AG10803 (cell line): ENCODE results near the gene TM7SF2.
"Not testable (repeated sequence)": the region's sequence is repeated elsewhere in the genome, so short reads cannot be mapped to it uniquely, and the experiment has no call there.

ENCODE experiments used
- DNase-seq: peaks from one replicate; pipeline ENCODE4 v3.0.0; 2010; ENCODE audit warnings: low read depth
- H3K4me3 ChIP-seq: 2 replicates; pipeline ENCODE4 v1.5.1; 2011; ENCODE audit warnings: mild to moderate bottlenecking, low read length, control low read depth
- TF ChIP-seq, protein P1 (sequence below): conservative IDR thresholded peaks from 2 replicates; pipeline ENCODE4 v1.5.1; 2011; ENCODE audit warnings: mild to moderate bottlenecking, low read length, control low read depth, inconsistent platforms

Gene TM7SF2

DNA sequence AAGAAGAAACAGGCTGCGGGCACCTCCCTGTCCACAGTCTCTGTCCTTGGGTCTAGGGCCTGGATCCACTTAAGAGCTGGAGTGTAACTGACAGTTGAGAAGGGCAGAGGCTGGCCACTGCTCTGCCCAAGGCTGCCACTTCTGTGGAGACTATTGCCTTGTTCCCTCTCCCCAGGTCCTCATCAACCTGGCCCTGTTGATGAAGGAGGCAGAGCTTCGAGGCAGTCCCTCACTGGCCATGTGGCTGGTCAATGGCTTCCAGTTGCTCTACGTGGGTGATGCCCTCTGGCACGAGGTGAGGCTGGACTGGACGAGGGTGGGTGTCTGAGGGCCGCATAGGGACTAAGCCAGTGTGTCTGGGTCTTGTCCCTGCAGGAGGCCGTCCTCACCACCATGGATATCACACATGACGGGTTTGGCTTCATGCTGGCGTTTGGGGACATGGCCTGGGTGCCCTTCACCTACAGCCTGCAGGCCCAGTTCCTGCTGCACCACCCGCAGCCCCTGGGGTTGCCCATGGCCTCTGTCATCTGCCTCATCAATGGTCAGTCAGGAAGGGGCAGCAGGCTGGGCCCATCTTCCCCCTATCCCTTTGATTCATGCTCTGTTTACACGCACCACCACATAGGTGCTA is 3.0 kb downstream of the TM7SF2 start:
- no peak for DNase-seq
- H3K4me3 ChIP-seq, result no peak overlapping the region
- TF ChIP-seq, protein P1, sequence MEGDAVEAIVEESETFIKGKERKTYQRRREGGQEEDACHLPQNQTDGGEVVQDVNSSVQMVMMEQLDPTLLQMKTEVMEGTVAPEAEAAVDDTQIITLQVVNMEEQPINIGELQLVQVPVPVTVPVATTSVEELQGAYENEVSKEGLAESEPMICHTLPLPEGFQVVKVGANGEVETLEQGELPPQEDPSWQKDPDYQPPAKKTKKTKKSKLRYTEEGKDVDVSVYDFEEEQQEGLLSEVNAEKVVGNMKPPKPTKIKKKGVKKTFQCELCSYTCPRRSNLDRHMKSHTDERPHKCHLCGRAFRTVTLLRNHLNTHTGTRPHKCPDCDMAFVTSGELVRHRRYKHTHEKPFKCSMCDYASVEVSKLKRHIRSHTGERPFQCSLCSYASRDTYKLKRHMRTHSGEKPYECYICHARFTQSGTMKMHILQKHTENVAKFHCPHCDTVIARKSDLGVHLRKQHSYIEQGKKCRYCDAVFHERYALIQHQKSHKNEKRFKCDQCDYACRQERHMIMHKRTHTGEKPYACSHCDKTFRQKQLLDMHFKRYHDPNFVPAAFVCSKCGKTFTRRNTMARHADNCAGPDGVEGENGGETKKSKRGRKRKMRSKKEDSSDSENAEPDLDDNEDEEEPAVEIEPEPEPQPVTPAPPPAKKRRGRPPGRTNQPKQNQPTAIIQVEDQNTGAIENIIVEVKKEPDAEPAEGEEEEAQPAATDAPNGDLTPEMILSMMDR, result no peak

DNA sequence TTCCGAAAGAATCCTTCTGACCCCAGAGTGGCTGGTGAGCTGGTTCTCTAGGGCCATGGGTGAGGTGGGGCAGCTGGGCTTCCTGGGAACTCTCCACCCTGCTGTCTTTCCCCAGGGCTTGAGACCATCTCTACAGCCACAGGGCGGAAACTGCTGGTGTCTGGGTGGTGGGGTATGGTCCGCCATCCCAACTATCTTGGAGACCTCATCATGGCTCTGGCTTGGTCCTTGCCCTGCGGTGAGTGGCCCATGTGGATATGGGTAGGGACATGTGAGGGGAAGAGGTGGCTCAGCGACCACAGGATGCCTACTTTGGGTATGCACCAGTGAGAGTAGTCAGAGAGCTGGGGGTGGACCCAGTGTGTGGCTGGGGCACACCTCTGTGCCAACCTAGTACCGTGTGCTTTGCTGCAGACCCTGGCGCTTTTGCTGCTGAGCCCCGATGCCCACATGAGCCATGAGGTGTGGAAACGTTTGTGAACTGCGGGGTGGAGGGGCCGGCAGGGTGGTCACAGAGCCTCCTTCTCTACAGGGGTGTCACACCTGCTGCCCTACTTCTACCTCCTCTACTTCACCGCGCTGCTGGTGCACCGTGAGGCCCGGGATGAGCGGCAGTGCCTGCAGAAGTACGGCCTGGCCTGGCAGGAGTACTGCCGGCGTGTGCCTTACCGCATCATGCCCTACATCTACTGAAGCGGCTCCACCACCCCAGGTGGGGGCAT is 3.9 kb downstream of the TM7SF2 start:
- H3K4me3 ChIP-seq, result no peak overlapping the region

DNA sequence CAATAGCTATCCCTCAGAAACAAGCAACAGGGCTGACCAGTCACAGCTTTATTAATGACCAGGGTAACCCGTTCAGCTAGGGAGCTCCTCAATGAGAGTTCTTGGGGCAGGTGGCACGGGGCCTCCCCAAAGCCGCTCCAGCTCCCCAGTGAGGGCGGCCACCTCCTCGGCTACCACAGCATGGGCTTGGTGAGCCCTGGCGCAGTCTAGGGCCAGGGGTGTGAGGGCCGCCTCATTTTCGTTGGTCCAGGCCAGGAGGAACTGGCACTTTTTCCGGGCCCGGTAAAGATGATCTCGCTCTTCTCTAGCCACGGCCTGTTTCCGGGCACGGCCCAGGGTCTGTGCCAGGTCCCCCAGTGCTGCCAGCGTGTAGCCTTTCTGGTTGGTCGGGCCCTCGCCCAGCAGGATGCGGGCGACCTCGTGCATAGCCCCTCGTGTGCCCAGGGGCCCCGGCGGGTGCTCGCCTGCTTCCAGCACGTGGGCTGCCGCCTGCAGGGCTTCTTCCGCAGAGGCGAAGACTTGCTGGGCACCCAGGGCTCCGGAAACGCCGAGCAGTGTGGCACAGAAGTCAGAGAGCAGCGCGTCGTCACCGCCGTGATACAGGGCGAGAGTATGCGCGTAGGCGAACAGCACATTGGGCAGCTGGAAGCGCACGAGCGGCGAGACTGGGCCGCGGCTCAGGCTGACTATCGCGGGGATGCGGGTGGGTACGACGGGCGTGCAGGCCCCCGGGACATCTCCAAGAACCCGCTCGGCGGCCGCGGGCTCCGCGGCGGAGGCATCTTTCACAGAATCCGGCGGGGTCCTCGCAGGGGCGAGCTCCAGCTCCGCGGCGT is 4.9 kb downstream of the TM7SF2 start:
- TF ChIP-seq, protein P1, result no peak
- peak; percentile 66 for DNase-seq
- H3K4me3 ChIP-seq, result peak overlapping the region; percentile 94

More for the DNA sequence above, 3.9 kb downstream of the TM7SF2 start:
- TF ChIP-seq, protein P1, result no peak
- DNase-seq, result no peak

DNA sequence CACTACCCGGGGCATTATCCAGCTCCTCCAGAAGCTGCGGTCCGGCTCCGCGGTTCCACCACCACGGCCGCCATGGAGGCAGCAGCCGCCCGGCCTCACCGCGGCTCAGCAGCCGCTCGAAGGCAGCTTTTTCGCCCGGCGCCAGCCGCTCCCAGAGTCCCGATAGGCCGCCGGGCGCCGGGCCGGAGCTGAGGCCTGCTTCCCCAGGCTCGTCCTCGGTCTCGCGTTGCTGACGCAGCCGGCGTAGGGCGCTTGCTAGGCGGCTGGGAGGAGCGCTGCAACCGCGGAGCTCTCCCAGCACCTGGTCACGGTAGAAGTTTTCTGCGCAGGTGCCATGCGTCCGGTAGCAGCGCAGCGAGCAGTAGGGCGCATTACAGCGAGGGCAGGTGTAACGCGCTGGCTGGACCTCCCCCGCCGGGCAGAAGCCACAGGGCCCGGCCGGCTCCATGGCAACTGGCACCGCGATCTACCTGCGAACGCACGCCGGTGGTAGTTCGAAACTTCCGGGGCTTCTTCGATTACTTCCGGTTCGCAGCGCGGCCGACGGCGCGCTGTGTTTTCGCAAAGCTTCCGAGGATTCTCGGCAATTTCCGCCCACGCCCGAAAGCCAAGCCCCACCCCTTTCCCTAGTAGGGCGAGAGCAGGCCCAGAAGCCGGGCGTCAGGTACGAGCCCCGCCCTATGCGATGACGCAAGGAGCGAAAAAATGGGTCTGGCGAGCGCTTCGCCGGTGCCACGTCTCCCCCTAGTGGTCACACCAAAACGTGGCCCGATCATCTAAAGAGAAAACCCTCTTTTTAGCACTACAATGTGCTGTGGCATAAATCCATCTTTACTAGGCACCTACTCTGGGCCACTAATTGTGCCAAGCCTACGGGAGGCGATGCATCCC is 5.8 kb downstream of the TM7SF2 start, which contains the start of gene ZNHIT2:
ZNHIT2 (minus strand) TSS at position 496 of the 891 bp plus-strand sequence; CDS start at position 448, 48 bp downstream.
- peak; percentile 98 for DNase-seq
- TF ChIP-seq, protein P1, result peak; percentile 85
- H3K4me3 ChIP-seq, result peak within 1 kb of the TSS; percentile 94

DNA sequence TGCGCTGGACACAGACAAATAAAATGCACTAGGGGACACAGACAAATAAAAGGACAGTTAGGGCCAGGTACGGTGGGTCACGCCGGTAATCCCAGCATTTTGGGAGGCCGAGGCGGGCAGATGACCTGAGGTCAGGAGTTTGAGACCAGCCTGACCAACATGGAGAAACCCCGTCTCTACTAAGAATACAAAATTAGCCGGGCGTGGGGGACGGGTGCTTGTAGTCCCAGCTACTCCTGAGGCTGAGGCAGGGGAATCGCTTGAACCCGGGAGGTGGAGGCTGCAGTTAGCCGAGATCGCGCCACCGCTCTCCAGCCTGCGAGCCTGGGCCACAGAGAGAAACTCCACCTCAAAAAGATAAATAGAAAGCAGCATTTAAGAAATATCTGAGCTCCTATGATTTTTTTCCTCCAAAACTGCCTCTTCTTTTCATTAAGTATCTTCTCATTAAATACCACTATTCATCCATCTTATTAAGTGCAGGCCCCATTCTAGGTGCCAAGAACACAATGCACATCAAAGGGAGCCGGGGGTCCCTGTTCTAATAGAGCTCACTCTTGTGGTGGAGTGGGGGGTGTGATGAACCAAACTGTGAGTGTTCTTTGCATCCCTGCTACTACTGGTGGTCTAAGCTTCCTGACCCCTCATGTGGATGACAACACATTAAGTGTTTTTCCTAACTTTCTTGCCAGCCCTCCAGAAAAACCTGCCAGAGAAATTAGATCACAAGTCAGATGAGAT is 6.6 kb downstream of the TM7SF2 start:
- TF ChIP-seq, protein P1, result no peak
- H3K4me3 ChIP-seq, result no peak overlapping the region
- no peak for DNase-seq

DNA sequence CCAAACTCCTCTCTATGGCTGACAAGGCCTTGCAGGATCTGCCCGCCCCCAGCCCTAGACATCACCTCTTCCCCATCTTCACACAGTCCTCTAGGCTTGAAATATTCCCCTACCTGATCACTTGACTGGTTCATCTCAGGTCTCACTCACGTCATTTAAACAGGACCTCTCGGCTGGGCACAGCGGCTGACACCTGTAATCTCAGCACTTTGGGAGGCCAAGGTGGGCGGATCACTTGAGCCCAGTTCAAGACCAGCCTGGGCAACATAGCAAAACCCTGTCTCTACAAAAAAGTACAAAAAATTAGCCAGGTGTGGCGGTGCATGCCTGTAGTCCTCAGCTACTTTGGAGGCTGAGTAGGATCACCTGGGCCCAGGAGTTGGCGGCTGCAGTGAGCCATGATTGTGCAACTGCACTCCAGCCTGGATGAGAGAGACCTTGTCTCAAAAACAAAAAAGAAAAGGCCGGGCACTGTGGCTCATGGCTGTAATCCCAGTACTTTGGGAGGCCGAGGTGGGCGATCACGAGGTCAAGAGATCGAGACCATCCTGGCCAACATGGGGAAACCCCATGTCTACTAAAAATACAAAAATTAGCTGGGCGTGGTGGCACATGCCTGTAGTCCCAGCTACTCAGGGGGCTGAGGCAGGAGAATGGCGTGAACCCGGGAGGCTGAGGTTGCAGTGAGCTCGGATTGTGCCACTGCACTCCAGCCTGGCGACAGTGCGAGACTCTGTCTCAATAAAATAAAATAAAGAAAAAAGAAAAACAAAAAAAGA is 7.4 kb downstream of the TM7SF2 start:
- H3K4me3 ChIP-seq, DNase-seq: not testable (repeated sequence)
